Sigmoid colon (tissue), 7 donors: ENCODE data around the gene ACAP1. TPM values are rescaled to one million over a fixed set of nuclear protein-coding genes. Genes with fewer than 3 reads are reported as not detected.
A peak's percentile ranks its signal among the peaks of the same experiment; 100 is the strongest.
"Not testable (repeated sequence)": the region's sequence is repeated elsewhere in the genome, so short reads cannot be mapped to it uniquely, and the experiment has no call there.

Source experiments
- DNase-seq: peaks from one replicate; pipeline ENCODE4 v3.0.0-alpha.2; 2019
- H3K27ac ChIP-seq, 4 donors: fragments of 200-600 bp; sonication (generic); one replicate each; pipeline ENCODE4 v1.5.1; 2016 to 2019; ENCODE audit warnings: mild to moderate bottlenecking in 1 of 4
- H3K27me3 ChIP-seq, 3 donors: fragments of 200-600 bp; sonication (generic); one replicate each; pipeline ENCODE4 v1.5.1; 2019; ENCODE audit warnings: mild to moderate bottlenecking in 1 of 3
- H3K36me3 ChIP-seq, 4 donors: fragments of 200-600 bp; sonication (generic); one replicate each; pipeline ENCODE4 v1.5.1; 2016 to 2019
- H3K4me1 ChIP-seq, 4 donors: fragments of 200-600 bp; sonication (generic); one replicate each; pipeline ENCODE4 v1.5.1; 2017 to 2019
- H3K4me3 ChIP-seq, 4 donors: fragments of 200-600 bp; sonication (generic); one replicate each; pipeline ENCODE4 v1.5.1; 2017 to 2019; ENCODE audit warnings: mild to moderate bottlenecking in 2 of 4, moderate library complexity in 1 of 4
- H3K9me3 ChIP-seq, 4 donors: fragments of 200-600 bp in 3 of 4; sonication (generic) in 3 of 4; one replicate each; pipeline versions ENCODE4 v1.5.1 to v1.6.1; 2013 to 2019
- CTCF ChIP-seq, 4 experiments: fragments of 450-650 bp in 3 of 4; fragments of 200-600 bp in 1 of 4; IDR thresholded peaks; one replicate each; pipeline ENCODE4 v1.5.1; 2016 to 2019; ENCODE audit warnings: antibody characterized with exemption in 4 of 4, mild to moderate bottlenecking in 3 of 4, moderate library complexity in 2 of 4
- EP300 ChIP-seq, 4 donors: sonication (generic); formaldehyde crosslinking; IDR thresholded peaks; one replicate each; pipeline ENCODE4 v1.6.1; 2017; ENCODE audit warnings: antibody characterized with exemption in 4 of 4
- POLR2A ChIP-seq, 2 donors: fragments of 450-650 bp; IDR thresholded peaks; one replicate each; pipeline ENCODE4 v1.6.1; 2016; ENCODE audit warnings: antibody characterized with exemption in 2 of 2, mild to moderate bottlenecking in 2 of 2, moderate library complexity in 2 of 2
- POLR2AphosphoS5 ChIP-seq, 4 donors: sonication (generic); formaldehyde crosslinking; IDR thresholded peaks; one replicate each; pipeline ENCODE4 v1.6.1; 2017; ENCODE audit warnings: antibody characterized with exemption in 4 of 4
- WGBS, 2 donors: extraction: QIAGEN DNeasy Blood & Tissue Kit; methylation state at CpG; one replicate each; pipeline ENCODE4 v1.1.7; 2013; 5-methylcytosine and 5-hydroxymethylcytosine counted together
- intact Hi-C: fragments of 100-400 bp; cut with DNase I; formaldehyde crosslinking; loops from one replicate; pipeline ENCODE4 v1.15.1; 2023
- polyA plus RNA-seq, 3 donors: library from polyadenylated mRNA; stranded (reverse); fragments of 200-250 nt; gene quantifications; one replicate each; pipeline ENCODE4 v1.2.3, GENCODE V29; 2013
- total RNA-seq, 4 donors: library from RNA; depleted of rRNA; stranded (reverse); fragments of >200 nt; gene quantifications; one replicate each; pipeline ENCODE4 v1.1.0, GENCODE V29; 2016
- donor health status: healthy with polysubstance abuse.
- donor health status: Bipolar disorder and iron deficiency.
- donor health status: healthy.

The ACAP1 gene
- total and polyA plus RNA-seq, 7 donors = 1.1 to 55.8 (median 2.5) TPM

GRCh38 chr17:7356756-7357155 is 20.4 kb downstream of the ACAP1 start:
- Histone ChIP-seq H3K4me3 (no peak overlapping the region), H3K36me3 (no peaks in the 10 kb centered on the region), H3K27ac (peak overlapping the region; percentile 41 to 99 (median 51)), H3K4me1 (peaks cover 0 to 43% (median 38%) of the 10 kb centered on the region in 4 donors), H3K27me3 (no peaks in the 10 kb centered on the region), H3K9me3 (no peaks in the 10 kb centered on the region)
- WGBS, 2 donors = 59 to 70% methylated on average over 8 of the region's 8 CpGs
- intact Hi-C loops = loop anchor here (1.0 to 2.0 kb wide), 3 partner anchors 38 to 81 kb away; partner anchors contain the start of genes PLSCR3 and TMEM256
- TF ChIP-seq CTCF (IDR thresholded peaks at IDR 0.05) (no peak), EP300 (IDR thresholded peaks at IDR 0.05) (no peak), POLR2A (IDR thresholded peaks at IDR 0.05) (no peak), POLR2AphosphoS5 (IDR thresholded peaks at IDR 0.05) (peak in 1 of 4 donors; percentile 25)
- no peak for DNase-seq

GRCh38 chr17:7357381-7357780 is 21.1 kb downstream of the ACAP1 start:
- H3K4me1 ChIP-seq = peaks cover 0 to 39% (median 37%) of the 10 kb centered on the region in 4 donors
- H3K4me3 ChIP-seq = no peak overlapping the region
- H3K36me3 ChIP-seq = no peaks in the 10 kb centered on the region
- peak overlapping the region in 3 of 4 donors; percentile 5 to 54 (median 41) for H3K27ac ChIP-seq
- no peaks in the 10 kb centered on the region for H3K9me3 ChIP-seq
- TF ChIP-seq POLR2A (IDR thresholded peaks at IDR 0.05) (no peak), POLR2AphosphoS5 (IDR thresholded peaks at IDR 0.05) (no peak), CTCF (IDR thresholded peaks at IDR 0.05) (no peak), EP300 (IDR thresholded peaks at IDR 0.05) (no peak)
- intact Hi-C loops = loop anchor here (2.0 kb wide), 2 partner anchors 37 to 47 kb away; partner anchors contain the start of genes PLSCR3 and TMEM256
- DNase-seq = no peak
- H3K27me3 ChIP-seq = no peaks in the 10 kb centered on the region
- 67 to 86% methylated on average over 2 of the region's 2 CpGs for WGBS, 2 donors

- TF ChIP-seq CTCF (IDR thresholded peaks at IDR 0.05) = no peak
- no peak for TF ChIP-seq POLR2AphosphoS5 (IDR thresholded peaks at IDR 0.05)
- no peak for TF ChIP-seq EP300 (IDR thresholded peaks at IDR 0.05)
- TF ChIP-seq POLR2A (IDR thresholded peaks at IDR 0.05) = no peak
- H3K27me3 ChIP-seq = no peaks in the 10 kb centered on the region
- WGBS, 2 donors = 63 to 82% methylated on average over 3 of the region's 3 CpGs
- DNase-seq = no peak
- no peaks in the 10 kb centered on the region for H3K9me3 ChIP-seq
- no peak overlapping the region for H3K27ac ChIP-seq
- no peaks in the 10 kb centered on the region for H3K36me3 ChIP-seq
- no peaks in the 10 kb centered on the region for H3K4me1 ChIP-seq
- intact Hi-C loops = no loop called here
- no peak overlapping the region for H3K4me3 ChIP-seq
Observed at GRCh38 chr17:7361906-7362305, 25.6 kb downstream of the ACAP1 start.

GRCh38 chr17:7363311-7363710 is 27.0 kb downstream of the ACAP1 start:
- Histone ChIP-seq H3K36me3 (no peaks in the 10 kb centered on the region), H3K4me3 (no peak overlapping the region), H3K27ac (no peak overlapping the region), H3K27me3 (no peaks in the 10 kb centered on the region), H3K4me1 (no peaks in the 10 kb centered on the region), H3K9me3 (no peaks in the 10 kb centered on the region)
- TF ChIP-seq CTCF (IDR thresholded peaks at IDR 0.05) (no peak), EP300 (IDR thresholded peaks at IDR 0.05) (no peak), POLR2A (IDR thresholded peaks at IDR 0.05) (no peak), POLR2AphosphoS5 (IDR thresholded peaks at IDR 0.05) (no peak)
- no peak for DNase-seq
- intact Hi-C loops = no loop called here
- 91 to 93% methylated on average over 6 of the region's 6 CpGs for WGBS, 2 donors

GRCh38 chr17:7365963-7366362 is 29.6 kb downstream of the ACAP1 start:
- H3K36me3 ChIP-seq, intact Hi-C loops, H3K4me3 ChIP-seq, DNase-seq, H3K27ac ChIP-seq, H3K27me3 ChIP-seq, H3K9me3 ChIP-seq, H3K4me1 ChIP-seq: not testable (repeated sequence)
- WGBS, 2 donors = 92% methylated on average over 6 of the region's 7 CpGs
